GM06990 (cell line): ENCODE measurements around the gene TGFB1.
"Not testable (repeated sequence)": the region's sequence is repeated elsewhere in the genome, so short reads cannot be mapped to it uniquely, and the experiment has no call there.

Source experiments
- DNase-seq: peaks from one replicate; pipeline ENCODE4 v3.0.0-alpha.2; 2011; ENCODE audit not compliant: insufficient read length; ENCODE audit errors: extremely low read depth
- H3K27me3 ChIP-seq: replicated peaks from 2 replicates; pipeline ENCODE4 v1.6.0; 2011; ENCODE audit warnings: low read length; ENCODE audit not compliant: control insufficient read depth, insufficient read depth
- H3K36me3 ChIP-seq: 2 replicates; pipeline ENCODE4 v1.5.1; 2011; ENCODE audit warnings: low read length; ENCODE audit not compliant: control insufficient read depth, insufficient read depth
- H3K4me3 ChIP-seq: replicated peaks from 2 replicates; pipeline ENCODE4 v1.5.1; 2011; ENCODE audit warnings: low read depth, mild to moderate bottlenecking, control low read depth, low read length
- CTCF ChIP-seq: IDR thresholded peaks from 2 replicates; pipeline ENCODE4 v1.5.1; 2011; ENCODE audit warnings: low read length, control low read depth, mild to moderate bottlenecking, inconsistent platforms; ENCODE audit not compliant: insufficient read depth, poor library complexity, severe bottlenecking

Gene TGFB1

GRCh38 chr19:41373993-41374392 is 20.3 kb upstream of the TGFB1 start:
- no peak for TF ChIP-seq CTCF
- no peaks in the 10 kb centered on the region for H3K27me3 ChIP-seq
- H3K36me3 ChIP-seq, result no peaks in the 10 kb centered on the region
- H3K4me3 ChIP-seq, result no peak overlapping the region
- DNase-seq, result no peak

- Histone ChIP-seq H3K4me3 (no peak overlapping the region), H3K36me3 (no peaks in the 10 kb centered on the region), H3K27me3 (no peaks in the 10 kb centered on the region)
- TF ChIP-seq CTCF, result no peak
- DNase-seq, result no peak
These were observed 18.8 kb upstream of the TGFB1 start for GRCh38 chr19:41372501-41372900.

- DNase-seq, result no peak
- no peak for TF ChIP-seq CTCF
- H3K4me3 ChIP-seq, result no peak overlapping the region
- H3K36me3 ChIP-seq, result no peaks in the 10 kb centered on the region
- H3K27me3 ChIP-seq, result no peaks in the 10 kb centered on the region
These were observed 17.8 kb upstream of the TGFB1 start for GRCh38 chr19:41371541-41371940.

- H3K4me3 ChIP-seq, H3K27me3 ChIP-seq, DNase-seq, H3K36me3 ChIP-seq: not testable (repeated sequence)
These were observed 17.4 kb upstream of the TGFB1 start for GRCh38 chr19:41371119-41371518.

GRCh38 chr19:41369769-41370168 is 16.0 kb upstream of the TGFB1 start:
- H3K27me3 ChIP-seq, result no peaks in the 10 kb centered on the region

GRCh38 chr19:41367848-41368301 is 14.2 kb upstream of the TGFB1 start:
- no peak for DNase-seq
- no peak for TF ChIP-seq CTCF
- Histone ChIP-seq H3K4me3 (no peak overlapping the region), H3K36me3 (no peaks in the 10 kb centered on the region), H3K27me3 (no peaks in the 10 kb centered on the region)

More at GRCh38 chr19:41369769-41370168, 16.0 kb upstream of the TGFB1 start:
- DNase-seq, result no peak
- no peak for TF ChIP-seq CTCF
- Histone ChIP-seq H3K36me3 (no peaks in the 10 kb centered on the region), H3K4me3 (no peak overlapping the region)
